K562 (cell line): ENCODE results near the gene NEMP1. TPM values are rescaled to one million over a fixed set of nuclear protein-coding genes. Genes with fewer than 3 reads are reported as not detected.

Experiments used
- EZH2 ChIP-seq: IDR thresholded peaks from 2 replicates; pipeline ENCODE4 v1.6.1; 2012; ENCODE audit warnings: low read depth, mild to moderate bottlenecking, inconsistent platforms, low read length, borderline replicate concordance
- HCFC1 ChIP-seq: IDR thresholded peaks from 2 replicates; pipeline ENCODE4 v1.6.1; 2012; ENCODE audit warnings: low read depth, low read length, improper control_type of control experiment
- HMGN3 ChIP-seq: IDR thresholded peaks from 2 replicates; pipeline ENCODE4 v1.6.1; 2011; ENCODE audit warnings: borderline replicate concordance, low read depth, mild to moderate bottlenecking, mixed read lengths, low read length; ENCODE audit not compliant: insufficient read length; ENCODE audit errors: extremely low read depth
- NCOA4 ChIP-seq: fragments of 450-650 bp; IDR thresholded peaks from 2 replicates; pipeline ENCODE4 v1.6.1; 2018; ENCODE audit warnings: mild to moderate bottlenecking; ENCODE audit not compliant: partially characterized antibody
- PHF20 ChIP-seq: fragments of 450-650 bp; IDR thresholded peaks from 2 replicates; pipeline ENCODE4 v1.6.1; 2018; ENCODE audit not compliant: partially characterized antibody
- RFX1 ChIP-seq: fragments of 450-650 bp; IDR thresholded peaks from 2 replicates; pipeline ENCODE4 v1.6.1; 2016; ENCODE audit warnings: mild to moderate bottlenecking, moderate library complexity
- RHOXF2B ChIP-seq: fragments of 250-450 bp; sonication (Bioruptor Pico); conservative IDR thresholded peaks from 2 replicates; pipeline ENCODE4 v1.5.1; 2021
- SP2 ChIP-seq: IDR thresholded peaks from 2 replicates; pipeline ENCODE4 v1.6.1; 2011; ENCODE audit warnings: mild to moderate bottlenecking, low read depth, low read length, moderate library complexity; ENCODE audit not compliant: poor library complexity, severe bottlenecking; ENCODE audit errors: extremely low read depth
- STAT5A ChIP-seq: IDR thresholded peaks from 2 replicates; pipeline ENCODE4 v1.6.1; 2012; ENCODE audit warnings: low read length, inconsistent platforms, borderline replicate concordance
- ZBTB11 ChIP-seq, 3 experiments: fragments of 200-800 bp in 1 of 3; fragments of 250-450 bp in 1 of 3; fragments of 450-650 bp in 1 of 3; sonication (Bioruptor Pico) in 1 of 3; sonication (Bioruptor generic) in 1 of 3; formaldehyde crosslinking in 1 of 3; IDR thresholded peaks; 2 replicates each; pipeline versions ENCODE4 v1.6.1 to v1.8.0; 2016 to 2022; ENCODE audit warnings: mild to moderate bottlenecking in 2 of 3, missing genetic modification characterization in 2 of 3, missing compliant biosample characterization in 1 of 3, moderate library complexity in 1 of 3
- ZNF347 ChIP-seq: fragments of 450-650 bp; formaldehyde crosslinking; IDR thresholded peaks from 2 replicates; pipeline ENCODE4 v1.4.0; 2020; ENCODE audit warnings: low read depth, mild to moderate bottlenecking, moderate library complexity
- ZNF384 ChIP-seq: IDR thresholded peaks from 2 replicates; pipeline ENCODE4 v1.6.1; 2012; ENCODE audit warnings: low read depth, low read length, improper control_type of control experiment
- ZNF668 ChIP-seq: fragments of 250-450 bp; sonication (Bioruptor Pico); IDR thresholded peaks from 2 replicates; pipeline ENCODE4 v1.8.0; 2022; ENCODE audit warnings: mild to moderate bottlenecking, inconsistent platforms
- polyA plus RNA-seq, 8 experiments: library from polyadenylated mRNA; depleted of rRNA in 4 of 8; stranded (reverse) in 5 of 8; unstranded in 3 of 8; fragments of >200 nt; fragmentation: Nextera tagmentation in 2 of 8; fragmentation: Illumina TruSeq in 1 of 8; extraction: Ambion mirVana in 2 of 8; extraction: Trizol in 1 of 8; gene quantifications; 2 replicates each; pipeline versions ENCODE4 v1.2.1 to v1.2.3, GENCODE V29; 2011 to 2014; ENCODE audit warnings: inconsistent platforms in 1 of 8, missing spikeins in 1 of 8
- total RNA-seq, 7 experiments: library from RNA; depleted of rRNA in 6 of 7; stranded (reverse); fragments of >200 nt in 6 of 7; fragmentation: Illumina TruSeq in 2 of 7; extraction: Trizol in 2 of 7; gene quantifications; 2 replicates each; pipeline versions ENCODE4 v1.2.1 to v1.2.3, GENCODE V29; 2011 to 2021; ENCODE audit warnings: low replicate concordance in 1 of 7

Gene NEMP1
- total and polyA plus RNA-seq, 9 of the 15 experiments (the other 6 are each of a cell fraction or from before 2014, with no cell fraction given) = 9.5 to 82.2 (median 41.2) TPM

- TF ChIP-seq EZH2 (no peak), HMGN3 (no peak), PHF20 (no peak), RFX1 (no peak), HCFC1 (no peak), NCOA4 (no peak), ZNF668 (CRISPR knock-in tag) (no peak), STAT5A (no peak), SP2 (no peak), ZNF384 (no peak), RHOXF2B (CRISPR knock-in tag) (no peak), ZBTB11 (CRISPR knock-in tag; IDR thresholded peaks at IDR 0.05) (no peak), ZNF347 (CRISPR knock-in tag) (no peak)
- TF ChIP-seq, all 486 proteins: peak for 0
Measured at GRCh38 chr12:57051011-57051410, 27.6 kb downstream of the NEMP1 start (continued).
